T-helper 2 cell treated with Interferon-gamma antibody and Interleukin-4, amounts not matched to agents 5 μg/mL and 100 μg/mL, for 36 hours (primary cell): ENCODE results near the gene CXorf49B.
"Not testable (repeated sequence)": the region's sequence is repeated elsewhere in the genome, so short reads cannot be mapped to it uniquely, and the experiment has no call there.

ENCODE experiments used
- DNase-seq: peaks from one replicate; pipeline ENCODE4 v3.0.0; 2021; ENCODE audit warnings: low spot score
- H3K27ac Mint-ChIP-seq: one replicate; pipeline ENCODE4 v1.8.0; 2021; ENCODE audit warnings: mild to moderate bottlenecking, mixed read lengths
- H3K27me3 Mint-ChIP-seq: one replicate; pipeline ENCODE4 v1.8.0; 2021; ENCODE audit warnings: low read depth, mixed read lengths
- H3K36me3 Mint-ChIP-seq: one replicate; pipeline ENCODE4 v1.8.0; 2021; ENCODE audit warnings: low read depth, mixed read lengths
- H3K4me1 Mint-ChIP-seq: one replicate; pipeline ENCODE4 v1.8.0; 2021; ENCODE audit warnings: low read depth, mixed read lengths
- H3K4me3 Mint-ChIP-seq: one replicate; pipeline ENCODE4 v1.8.0; 2022; ENCODE audit warnings: mild to moderate bottlenecking, moderate library complexity, mixed read lengths
- H3K9me3 Mint-ChIP-seq: one replicate; pipeline ENCODE4 v1.8.0; 2021; ENCODE audit warnings: mixed read lengths

CXorf49B gene

GRCh38 chrX:71783569-71784347 is 20.6 kb downstream of the CXorf49B start:
- not testable (repeated sequence) for H3K4me3 Mint-ChIP-seq, H3K27ac Mint-ChIP-seq, H3K4me1 Mint-ChIP-seq, H3K36me3 Mint-ChIP-seq, H3K27me3 Mint-ChIP-seq, H3K9me3 Mint-ChIP-seq, DNase-seq

DNA sequence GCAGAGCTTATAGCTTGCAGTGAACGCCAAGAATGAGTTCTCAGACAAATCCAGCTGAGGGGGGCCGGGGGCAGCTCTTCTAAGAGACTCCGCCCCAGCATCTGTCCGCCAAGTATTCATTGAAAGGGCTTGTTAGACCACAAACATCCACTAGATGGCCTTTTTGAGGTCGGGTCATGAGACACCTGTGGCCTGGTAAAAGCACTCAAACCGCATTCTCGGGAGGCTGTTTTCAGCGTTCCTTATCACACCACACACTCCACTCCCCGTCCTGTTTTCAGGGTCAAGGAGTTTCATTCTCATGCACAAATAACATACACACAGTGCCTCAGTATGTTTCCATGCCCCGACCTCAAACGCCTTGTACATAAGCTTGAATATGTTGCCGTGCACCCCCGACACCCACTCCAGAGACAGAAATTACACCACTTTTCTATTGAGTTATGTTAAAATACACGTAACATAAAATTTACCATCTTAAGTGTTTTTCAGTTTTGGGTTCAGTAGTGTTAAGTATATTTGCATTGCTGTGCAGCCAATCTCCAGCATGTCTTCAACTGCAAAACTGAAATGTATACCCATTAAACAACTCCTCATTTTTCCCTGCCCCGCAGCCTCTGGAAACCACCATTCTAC is 21.3 kb downstream of the CXorf49B start:
- DNase-seq, H3K27ac Mint-ChIP-seq, H3K27me3 Mint-ChIP-seq, H3K4me3 Mint-ChIP-seq, H3K4me1 Mint-ChIP-seq, H3K36me3 Mint-ChIP-seq, H3K9me3 Mint-ChIP-seq: not testable (repeated sequence)

DNA sequence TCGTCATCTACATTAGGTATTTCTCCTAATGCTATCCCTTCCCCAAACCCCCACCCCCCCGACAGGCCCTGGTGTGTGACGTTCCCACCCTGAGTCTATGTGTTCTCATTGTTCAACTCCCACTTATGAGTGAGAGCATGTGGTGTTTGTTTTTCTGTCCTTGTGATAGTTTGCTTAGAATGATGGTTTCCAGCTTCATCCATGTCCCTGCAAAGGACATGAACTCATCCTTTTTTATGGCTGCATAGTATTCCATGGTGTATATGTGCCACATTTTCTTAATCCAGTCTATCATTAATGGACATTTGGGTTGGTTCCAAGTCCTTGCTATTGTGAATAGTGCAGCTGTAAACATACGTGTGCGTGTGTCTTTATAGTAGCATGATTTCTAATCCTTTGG is 43.3 kb downstream of the CXorf49B start:
- not testable (repeated sequence) for H3K27me3 Mint-ChIP-seq, H3K27ac Mint-ChIP-seq, H3K4me1 Mint-ChIP-seq, H3K4me3 Mint-ChIP-seq, H3K9me3 Mint-ChIP-seq, DNase-seq, H3K36me3 Mint-ChIP-seq

DNA sequence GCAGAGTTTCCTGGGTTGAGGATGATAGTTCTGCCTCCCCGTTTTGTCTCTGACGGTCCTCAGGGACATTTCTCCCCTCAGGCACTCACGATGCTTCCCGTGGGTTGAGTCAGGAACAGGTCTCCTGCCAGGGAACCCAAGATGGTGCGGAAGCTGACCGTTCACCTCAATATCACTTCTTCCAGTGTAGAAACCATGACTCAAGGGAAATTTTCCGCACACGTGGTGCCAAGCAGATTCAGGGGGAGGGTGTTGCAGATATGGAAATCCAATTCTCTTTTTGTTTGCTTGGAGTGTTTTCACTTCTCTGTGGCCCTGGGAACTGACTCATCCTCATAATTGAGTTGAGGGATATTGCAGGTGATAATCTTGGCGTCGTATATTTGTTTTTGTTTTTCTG is 46.7 kb downstream of the CXorf49B start:
- no peak for DNase-seq
- Mint-ChIP-seq H3K27me3 (no peaks in the 10 kb centered on the region), H3K27ac (no peak overlapping the region), H3K4me1 (no peaks in the 10 kb centered on the region), H3K36me3 (no peaks in the 10 kb centered on the region), H3K9me3 (no peaks in the 10 kb centered on the region), H3K4me3 (no peak overlapping the region)

DNA sequence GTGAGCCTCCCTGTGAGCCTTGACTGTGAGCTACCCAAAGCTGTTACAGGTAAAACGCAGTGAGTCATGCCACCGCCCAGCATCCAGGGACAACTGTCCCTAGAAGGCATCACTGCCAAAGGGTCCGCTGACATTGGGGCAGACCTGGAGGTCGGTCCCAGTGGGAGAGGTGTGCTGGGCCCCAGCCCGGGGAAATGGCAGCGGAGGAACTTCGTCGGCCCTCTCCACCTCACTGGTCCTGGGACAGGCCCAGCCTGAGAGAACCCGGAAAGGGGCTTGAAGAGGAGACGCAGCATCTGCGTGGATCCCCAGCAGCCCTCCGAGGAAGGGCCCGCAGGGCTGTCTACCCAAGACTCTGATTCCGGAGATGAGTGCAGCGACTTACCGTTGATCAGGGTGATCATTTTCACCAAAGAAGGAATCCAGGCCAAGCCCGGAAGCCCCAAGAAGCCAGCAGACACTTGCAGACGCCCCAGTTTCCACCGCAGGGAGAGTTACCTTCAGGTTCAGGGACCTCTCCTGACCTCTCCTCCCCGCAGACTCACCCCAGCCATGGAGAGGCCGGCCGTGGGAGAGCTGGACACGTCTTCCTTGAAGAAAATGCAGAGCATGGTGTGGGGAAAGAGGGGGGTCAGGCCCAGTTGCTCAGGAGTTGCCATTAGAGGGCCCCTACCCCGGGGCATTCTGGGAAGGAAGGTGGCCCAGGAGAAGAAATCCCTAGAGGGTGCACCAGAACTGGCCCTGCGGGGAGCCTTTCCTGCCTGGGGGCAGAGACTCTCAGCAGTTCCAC is 51.2 kb downstream of the CXorf49B start:
- Mint-ChIP-seq H3K36me3 (no peaks in the 10 kb centered on the region), H3K27ac (no peak overlapping the region), H3K4me3 (no peak overlapping the region), H3K9me3 (no peaks in the 10 kb centered on the region), H3K27me3 (peaks cover 3% of the 10 kb centered on the region), H3K4me1 (no peaks in the 10 kb centered on the region)
- no peak for DNase-seq

- H3K27me3 Mint-ChIP-seq: peaks cover 3% of the 10 kb centered on the region
- H3K4me3 Mint-ChIP-seq: no peak overlapping the region
- H3K9me3 Mint-ChIP-seq: no peaks in the 10 kb centered on the region
- DNase-seq: no peak
- no peaks in the 10 kb centered on the region for H3K4me1 Mint-ChIP-seq
- no peaks in the 10 kb centered on the region for H3K36me3 Mint-ChIP-seq
- no peak overlapping the region for H3K27ac Mint-ChIP-seq
Measured at GRCh38 chrX:71815121-71815905, 52.2 kb downstream of the CXorf49B start.

DNA sequence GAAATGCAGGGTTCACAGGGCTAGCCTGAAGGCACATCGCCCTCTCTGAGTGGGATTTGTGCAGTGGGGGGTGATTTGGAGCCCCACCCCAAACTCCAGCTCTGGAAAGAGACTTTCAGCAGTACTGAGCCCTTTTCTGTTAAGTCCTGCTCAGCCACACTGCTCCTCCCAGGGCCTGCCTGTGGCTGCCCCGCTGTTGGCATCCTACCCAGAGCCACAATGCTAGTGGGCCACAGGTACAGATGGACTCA is 52.7 kb downstream of the CXorf49B start:
- peaks cover 3% of the 10 kb centered on the region for H3K27me3 Mint-ChIP-seq
- no peak overlapping the region for H3K4me3 Mint-ChIP-seq
- no peaks in the 10 kb centered on the region for H3K9me3 Mint-ChIP-seq
- no peaks in the 10 kb centered on the region for H3K4me1 Mint-ChIP-seq
- no peaks in the 10 kb centered on the region for H3K36me3 Mint-ChIP-seq
- no peak for DNase-seq
- no peak overlapping the region for H3K27ac Mint-ChIP-seq
